ENCODE measurements around the gene TMPRSS5.
"Not testable (repeated sequence)": the region's sequence is repeated elsewhere in the genome, so short reads cannot be mapped to it uniquely, and the experiment has no call there.

TMPRSS5 gene

DNA sequence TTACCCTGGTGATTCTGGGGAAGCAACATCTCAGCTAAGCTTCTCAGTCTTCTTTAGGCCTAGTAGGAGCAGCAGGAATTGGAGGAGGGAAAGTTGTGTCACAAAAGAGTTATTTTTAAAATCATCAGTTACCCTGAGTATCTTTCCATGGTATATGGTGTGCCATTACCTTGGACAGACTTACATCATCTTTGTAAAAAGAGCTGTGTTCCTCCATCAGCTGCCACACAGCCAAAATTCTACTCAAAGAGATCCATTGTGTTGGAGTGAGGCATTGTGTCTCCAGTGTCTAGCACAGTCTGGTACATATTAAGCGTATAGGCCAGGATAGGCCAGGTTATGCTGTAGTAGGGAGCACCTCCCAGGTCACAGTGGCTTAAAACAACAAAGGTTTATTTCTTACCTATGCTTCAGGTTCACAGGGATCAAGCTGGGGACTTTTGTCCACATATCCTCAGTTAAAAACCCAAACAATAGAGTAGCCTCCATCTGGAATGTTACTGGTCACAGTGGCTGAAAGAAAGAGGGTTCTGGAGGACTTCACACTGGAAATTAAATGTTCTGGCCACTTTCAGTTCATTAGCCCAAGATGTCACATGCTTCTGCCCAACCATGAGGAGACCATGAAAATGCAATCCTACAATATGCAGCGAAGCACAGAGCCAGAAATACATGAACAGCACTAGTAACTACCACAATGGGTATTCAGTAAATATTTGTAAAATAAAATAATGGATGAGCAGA, 9.9 kb upstream of the TMPRSS5 start:
- Mint-ChIP-seq H3K9me3 (peaks cover 5% of the 10 kb centered on the region), H3K4me1 (ENCODE audit: low read depth) (no peaks in the 10 kb centered on the region), H3K36me3 (ENCODE audit: low read depth) (peaks cover 39% of the 10 kb centered on the region), H3K27me3 (no peaks in the 10 kb centered on the region), H3K27ac (no peak overlapping the region), H3K4me3 (no peak overlapping the region)

DNA sequence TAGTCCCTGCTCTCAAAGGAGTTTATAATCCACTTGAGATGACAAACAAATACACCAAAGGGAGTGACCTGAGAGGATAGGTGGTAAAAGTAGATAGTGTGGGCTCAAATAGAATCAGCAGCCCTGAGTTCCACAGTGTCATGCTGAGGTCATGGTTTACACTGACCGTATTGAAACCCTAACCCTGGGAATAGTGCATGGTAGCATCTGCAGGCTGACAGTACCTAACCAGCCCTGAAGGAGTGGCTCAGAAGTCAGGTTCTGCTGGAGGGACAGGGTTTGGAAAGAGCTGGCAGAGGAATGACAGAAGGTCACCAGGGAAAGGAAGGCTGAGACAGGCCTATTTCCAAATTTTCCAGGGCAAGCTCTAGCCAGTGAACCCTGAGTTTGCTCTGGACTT, 9.2 kb upstream of the TMPRSS5 start:
- no peaks in the 10 kb centered on the region for H3K27me3 Mint-ChIP-seq
- H3K4me3 Mint-ChIP-seq = no peak overlapping the region
- no peaks in the 10 kb centered on the region for H3K4me1 Mint-ChIP-seq (ENCODE audit: low read depth)
- peaks cover 32% of the 10 kb centered on the region for H3K36me3 Mint-ChIP-seq (ENCODE audit: low read depth)
- H3K9me3 Mint-ChIP-seq = peaks cover 9% of the 10 kb centered on the region
- no peak overlapping the region for H3K27ac Mint-ChIP-seq

DNA sequence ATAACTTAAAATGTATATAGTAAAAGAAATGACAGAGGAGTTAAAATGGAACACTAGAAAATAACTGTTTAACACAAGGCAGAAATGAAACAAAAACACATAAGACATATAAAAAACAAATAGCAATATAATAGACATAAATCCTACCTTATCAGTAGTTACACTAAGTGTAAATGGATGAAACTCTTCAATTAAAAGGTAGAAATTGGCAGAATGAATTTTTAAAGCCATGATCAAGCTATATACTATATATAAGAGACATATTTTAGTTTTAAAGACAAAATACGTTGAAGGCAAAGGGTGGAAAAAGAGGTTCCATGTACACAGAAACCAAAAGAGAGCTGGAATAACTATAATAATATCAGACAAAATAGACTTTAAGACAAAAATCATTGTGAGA, 4.9 kb upstream of the TMPRSS5 start:
- Mint-ChIP-seq H3K4me1 (ENCODE audit: low read depth) (no peaks in the 10 kb centered on the region), H3K4me3 (no peak overlapping the region), H3K9me3 (peaks cover 24% of the 10 kb centered on the region)

DNA sequence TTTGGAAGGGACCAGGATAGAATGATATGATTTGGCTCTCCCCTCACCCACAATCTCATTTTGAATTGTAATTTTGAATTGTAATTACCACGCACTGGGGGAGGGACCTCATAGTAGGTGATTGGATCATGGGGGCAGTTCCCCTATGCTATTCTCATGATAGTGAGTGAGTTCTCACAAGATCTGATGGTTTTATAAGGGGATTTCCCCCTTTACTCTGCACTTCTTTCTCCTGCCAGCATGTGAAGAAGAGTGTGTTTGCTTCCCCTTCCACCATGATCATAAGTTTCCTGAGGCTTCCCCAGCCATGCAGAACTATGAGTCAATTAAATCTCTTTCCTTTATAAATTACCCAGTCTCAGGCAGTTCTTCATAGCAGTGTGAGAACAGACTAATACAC, 2.6 kb downstream of the TMPRSS5 start:
- not testable (repeated sequence) for H3K4me3 Mint-ChIP-seq; H3K4me1 Mint-ChIP-seq (ENCODE audit: low read depth); H3K27ac Mint-ChIP-seq; H3K27me3 Mint-ChIP-seq
- H3K9me3 Mint-ChIP-seq = peaks cover 27% of the 10 kb centered on the region
- H3K36me3 Mint-ChIP-seq (ENCODE audit: low read depth) = peaks cover 28% of the 10 kb centered on the region

More for the DNA sequence above, 4.9 kb upstream of the TMPRSS5 start:
- no peak overlapping the region for H3K27ac Mint-ChIP-seq
- no peaks in the 10 kb centered on the region for H3K27me3 Mint-ChIP-seq
- H3K36me3 Mint-ChIP-seq (ENCODE audit: low read depth) = peaks cover 36% of the 10 kb centered on the region

- H3K4me1 Mint-ChIP-seq (ENCODE audit: low read depth) = no peaks in the 10 kb centered on the region
- H3K9me3 Mint-ChIP-seq = peaks cover 22% of the 10 kb centered on the region
- H3K27me3 Mint-ChIP-seq = no peaks in the 10 kb centered on the region
- no peak overlapping the region for H3K27ac Mint-ChIP-seq
- no peak overlapping the region for H3K4me3 Mint-ChIP-seq
- H3K36me3 Mint-ChIP-seq (ENCODE audit: low read depth) = peaks cover 12% of the 10 kb centered on the region
Observed at GRCh38 chr11:113701491-113701890, 4.6 kb downstream of the TMPRSS5 start.

DNA sequence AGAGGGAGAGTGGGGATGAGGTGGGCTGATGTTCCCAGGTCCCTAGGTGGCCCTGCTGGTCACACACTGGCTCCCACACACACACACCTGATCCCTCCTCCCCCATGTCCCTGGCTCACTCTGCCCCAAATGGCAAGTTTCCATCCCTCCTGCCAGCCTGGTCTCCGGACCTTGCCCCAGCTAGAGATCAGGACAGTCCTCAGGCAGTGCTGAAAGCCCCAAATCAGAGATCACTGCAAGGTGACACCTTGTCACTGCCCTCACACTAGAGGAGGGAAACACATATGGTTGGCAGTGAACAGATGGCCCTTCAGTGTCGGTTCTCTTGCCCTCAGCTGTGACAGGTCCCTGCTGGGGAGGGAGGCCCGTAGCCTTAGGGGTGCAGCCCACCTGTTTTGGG, 7.6 kb downstream of the TMPRSS5 start:
- peaks cover 8% of the 10 kb centered on the region for H3K9me3 Mint-ChIP-seq
- H3K4me3 Mint-ChIP-seq = no peak overlapping the region
- H3K27ac Mint-ChIP-seq = no peak overlapping the region
- no peaks in the 10 kb centered on the region for H3K4me1 Mint-ChIP-seq (ENCODE audit: low read depth)
- peaks cover 4% of the 10 kb centered on the region for H3K36me3 Mint-ChIP-seq (ENCODE audit: low read depth)
- H3K27me3 Mint-ChIP-seq = no peaks in the 10 kb centered on the region

GRCh38 chr11:113697756-113698407, 8.2 kb downstream of the TMPRSS5 start:
- H3K27ac Mint-ChIP-seq = no peak overlapping the region
- H3K4me1 Mint-ChIP-seq (ENCODE audit: low read depth) = no peaks in the 10 kb centered on the region
- H3K4me3 Mint-ChIP-seq = no peak overlapping the region
- no peaks in the 10 kb centered on the region for H3K36me3 Mint-ChIP-seq (ENCODE audit: low read depth)
- H3K27me3 Mint-ChIP-seq = no peaks in the 10 kb centered on the region
- H3K9me3 Mint-ChIP-seq = peaks cover 4% of the 10 kb centered on the region

DNA sequence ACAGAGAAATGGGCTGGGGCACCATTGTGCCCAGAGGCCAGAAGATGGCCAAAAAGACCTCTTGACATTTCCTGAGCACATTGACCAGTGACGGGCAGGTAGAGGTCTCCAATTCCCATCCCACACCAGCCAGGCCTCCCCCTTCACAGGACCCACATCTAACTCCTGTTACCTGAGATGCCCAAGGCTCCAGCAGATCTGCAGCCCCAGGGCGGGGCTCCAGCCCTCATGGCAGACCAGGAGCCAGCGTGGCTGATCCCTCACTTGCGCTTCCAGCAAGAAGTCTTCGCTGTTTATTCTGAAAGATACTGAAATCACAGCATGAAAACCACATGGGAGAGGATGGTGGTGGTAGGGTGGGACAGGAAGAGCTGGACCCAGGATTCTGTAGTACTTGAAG, 9.0 kb downstream of the TMPRSS5 start:
- Mint-ChIP-seq H3K27ac (no peak overlapping the region), H3K4me3 (no peak overlapping the region), H3K4me1 (ENCODE audit: low read depth) (no peaks in the 10 kb centered on the region), H3K27me3 (no peaks in the 10 kb centered on the region), H3K9me3 (peaks cover 4% of the 10 kb centered on the region), H3K36me3 (ENCODE audit: low read depth) (no peaks in the 10 kb centered on the region)

DNA sequence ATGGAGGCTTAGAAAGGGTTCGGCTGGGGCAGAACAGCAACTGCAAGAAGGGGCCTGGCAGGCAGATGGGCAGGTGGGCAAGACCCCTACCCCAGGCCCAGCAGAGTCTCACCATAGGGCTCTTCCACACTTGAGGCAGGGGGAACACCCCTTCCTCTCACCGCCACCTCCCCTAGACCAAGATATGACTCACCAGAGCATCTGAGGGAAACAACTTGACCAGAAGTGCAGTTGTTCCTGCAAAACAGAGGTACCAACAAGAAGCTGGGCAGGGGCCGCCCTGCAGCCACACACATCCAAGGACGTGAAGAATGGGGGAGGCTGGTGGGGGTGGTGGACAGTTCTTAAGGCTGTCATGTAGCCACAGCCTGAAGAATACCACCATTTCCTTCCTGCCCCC, 10.9 kb downstream of the TMPRSS5 start:
- Mint-ChIP-seq H3K4me3 (no peak overlapping the region), H3K27me3 (no peaks in the 10 kb centered on the region), H3K9me3 (no peaks in the 10 kb centered on the region), H3K4me1 (ENCODE audit: low read depth) (no peaks in the 10 kb centered on the region), H3K27ac (no peak overlapping the region), H3K36me3 (ENCODE audit: low read depth) (no peaks in the 10 kb centered on the region)

DNA sequence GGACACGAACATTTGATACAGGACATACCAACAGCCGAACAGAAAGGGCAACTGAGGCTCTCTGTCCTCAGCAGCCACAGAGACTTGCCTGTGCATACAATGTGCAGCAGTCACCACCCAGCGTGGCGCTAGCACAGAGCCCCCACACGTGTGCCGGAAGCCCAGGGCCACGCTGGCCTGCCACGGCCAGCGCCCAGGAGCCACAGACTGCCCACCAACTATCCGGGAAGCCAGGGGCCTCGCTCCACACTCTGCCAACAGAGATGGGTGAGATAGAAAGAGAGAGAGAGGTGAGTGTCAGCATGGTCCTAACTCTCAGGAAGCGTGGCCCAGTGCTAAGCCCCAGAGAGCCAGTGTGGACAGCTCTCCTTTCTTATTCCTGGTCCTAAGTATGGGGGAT, 11.7 kb downstream of the TMPRSS5 start:
- H3K9me3 Mint-ChIP-seq = no peaks in the 10 kb centered on the region
- H3K36me3 Mint-ChIP-seq (ENCODE audit: low read depth) = no peaks in the 10 kb centered on the region
- H3K27me3 Mint-ChIP-seq = no peaks in the 10 kb centered on the region
- H3K4me1 Mint-ChIP-seq (ENCODE audit: low read depth) = no peaks in the 10 kb centered on the region
- no peak overlapping the region for H3K27ac Mint-ChIP-seq
- no peak overlapping the region for H3K4me3 Mint-ChIP-seq

- no peaks in the 10 kb centered on the region for H3K27me3 Mint-ChIP-seq
- no peak overlapping the region for H3K4me3 Mint-ChIP-seq
- no peaks in the 10 kb centered on the region for H3K36me3 Mint-ChIP-seq (ENCODE audit: low read depth)
- no peak overlapping the region for H3K27ac Mint-ChIP-seq
- no peaks in the 10 kb centered on the region for H3K9me3 Mint-ChIP-seq
- no peaks in the 10 kb centered on the region for H3K4me1 Mint-ChIP-seq (ENCODE audit: low read depth)
Observed at GRCh38 chr11:113693030-113693429, 13.1 kb downstream of the TMPRSS5 start.

- Mint-ChIP-seq H3K36me3 (ENCODE audit: low read depth) (no peaks in the 10 kb centered on the region), H3K9me3 (no peaks in the 10 kb centered on the region), H3K4me3 (no peak overlapping the region), H3K4me1 (ENCODE audit: low read depth) (no peaks in the 10 kb centered on the region), H3K27ac (no peak overlapping the region), H3K27me3 (no peaks in the 10 kb centered on the region)
Observed at GRCh38 chr11:113690619-113691569, 15.2 kb downstream of the TMPRSS5 start.

DNA sequence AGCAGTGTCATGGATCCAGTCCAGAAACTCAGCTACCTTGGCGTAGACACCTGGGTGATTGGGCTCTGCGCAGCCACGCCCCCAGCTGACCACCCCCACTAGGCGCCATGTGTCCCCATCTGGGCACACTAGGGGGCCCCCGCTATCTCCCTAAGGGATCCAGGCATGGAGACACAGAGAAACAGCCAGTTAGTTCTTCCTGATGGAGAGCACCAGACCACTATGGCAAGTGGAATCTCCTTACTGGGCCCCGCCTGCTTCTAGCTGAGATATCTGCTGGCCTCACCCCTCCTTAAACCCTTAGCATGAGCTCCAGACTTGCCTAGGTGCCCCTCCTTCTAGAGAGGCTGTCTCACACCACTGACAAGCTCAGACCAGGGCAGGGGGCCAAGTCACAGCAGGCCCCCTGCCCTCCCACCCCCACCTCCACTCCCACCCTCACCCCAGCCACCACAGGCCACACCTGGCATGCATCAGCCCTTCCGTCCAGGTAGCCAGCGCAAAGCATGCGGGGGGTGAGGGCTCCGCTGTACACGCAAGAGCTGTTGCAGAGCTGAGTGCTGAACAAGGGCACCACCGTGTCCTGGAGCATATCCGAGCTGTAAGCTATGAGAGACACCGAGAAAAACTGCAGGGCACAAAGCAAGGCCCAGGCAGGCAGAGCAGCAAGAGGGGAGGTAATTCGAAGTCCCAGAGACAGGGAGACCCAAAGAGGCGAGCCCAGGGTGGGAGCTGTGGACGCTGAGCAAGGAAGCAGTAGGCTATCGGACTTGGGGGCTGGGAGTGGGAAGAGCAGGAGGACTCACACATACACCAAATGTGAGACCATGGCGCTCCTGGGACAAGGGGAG, 16.1 kb downstream of the TMPRSS5 start:
- no peaks in the 10 kb centered on the region for H3K4me1 Mint-ChIP-seq (ENCODE audit: low read depth)
- H3K27me3 Mint-ChIP-seq = no peaks in the 10 kb centered on the region
- no peaks in the 10 kb centered on the region for H3K36me3 Mint-ChIP-seq (ENCODE audit: low read depth)
- no peak overlapping the region for H3K4me3 Mint-ChIP-seq
- no peaks in the 10 kb centered on the region for H3K9me3 Mint-ChIP-seq
- no peak overlapping the region for H3K27ac Mint-ChIP-seq

GRCh38 chr11:113685654-113686359, 20.3 kb downstream of the TMPRSS5 start:
- Mint-ChIP-seq H3K27me3 (no peaks in the 10 kb centered on the region), H3K4me3 (no peak overlapping the region), H3K36me3 (ENCODE audit: low read depth) (no peaks in the 10 kb centered on the region), H3K9me3 (no peaks in the 10 kb centered on the region), H3K4me1 (ENCODE audit: low read depth) (no peaks in the 10 kb centered on the region), H3K27ac (no peak overlapping the region)
